ENCODE data around the gene HEATR1. TPM values are rescaled to one million over a fixed set of nuclear protein-coding genes. Genes with fewer than 3 reads are reported as not detected.

The HEATR1 gene
- total RNA-seq, 1 donor from 2014 or later = 12.8 TPM

GRCh38 chr1:236530286-236530685 lies 74.0 kb downstream of the HEATR1 start:
- Histone ChIP-seq H3K36me3 (peaks cover 34% of the 10 kb centered on the region), H3K9me3 (replicated peaks) (no peaks in the 10 kb centered on the region), H3K4me3 (no peak overlapping the region), H3K27ac (replicated peaks) (peak overlapping the region; percentile 65), H3K27me3 (ENCODE audit: low read depth) (no peaks in the 10 kb centered on the region), H3K4me1 (peaks cover 63% of the 10 kb centered on the region)
- no peak for DNase-seq
- intact Hi-C loops (cut with micrococcal nuclease) = no loop called here
- TF ChIP-seq CTCF (IDR thresholded peaks at IDR 0.05; ENCODE audit: borderline replicate concordance) = no peak

- Histone ChIP-seq H3K36me3 (peaks cover 34% of the 10 kb centered on the region), H3K4me3 (no peak overlapping the region), H3K4me1 (peaks cover 58% of the 10 kb centered on the region), H3K9me3 (replicated peaks) (no peaks in the 10 kb centered on the region), H3K27ac (replicated peaks) (peak overlapping the region; percentile 3), H3K27me3 (ENCODE audit: low read depth) (no peaks in the 10 kb centered on the region)
- DNase-seq = no peak
- intact Hi-C loops (cut with micrococcal nuclease) = no loop called here
- no peak for TF ChIP-seq CTCF (IDR thresholded peaks at IDR 0.05; ENCODE audit: borderline replicate concordance)
These were observed 78.2 kb downstream of the HEATR1 start for GRCh38 chr1:236526079-236526478.

- DNase-seq = no peak
- Histone ChIP-seq H3K36me3 (peaks cover 28% of the 10 kb centered on the region), H3K4me3 (peak overlapping the region; percentile 98), H3K4me1 (peaks cover 49% of the 10 kb centered on the region), H3K27me3 (ENCODE audit: low read depth) (no peaks in the 10 kb centered on the region), H3K27ac (replicated peaks) (peak overlapping the region; percentile 96), H3K9me3 (replicated peaks) (no peaks in the 10 kb centered on the region)
- no peak for TF ChIP-seq CTCF (IDR thresholded peaks at IDR 0.05; ENCODE audit: borderline replicate concordance)
- intact Hi-C loops (cut with micrococcal nuclease) = no loop called here
These were observed 79.5 kb downstream of the HEATR1 start for GRCh38 chr1:236524895-236525184.

GRCh38 chr1:236524142-236524894 lies 80.0 kb downstream of the HEATR1 start:
- Histone ChIP-seq H3K9me3 (replicated peaks) (no peaks in the 10 kb centered on the region), H3K4me3 (peak overlapping the region; percentile 98), H3K27me3 (ENCODE audit: low read depth) (no peaks in the 10 kb centered on the region), H3K36me3 (peaks cover 28% of the 10 kb centered on the region), H3K27ac (replicated peaks) (peak overlapping the region; percentile 96), H3K4me1 (peaks cover 46% of the 10 kb centered on the region)
- no peak for DNase-seq
- intact Hi-C loops (cut with micrococcal nuclease) = no loop called here
- TF ChIP-seq CTCF (IDR thresholded peaks at IDR 0.05; ENCODE audit: borderline replicate concordance) = no peak

- Histone ChIP-seq H3K36me3 (peaks cover 24% of the 10 kb centered on the region), H3K4me1 (peaks cover 46% of the 10 kb centered on the region), H3K27ac (replicated peaks) (peak within 1 kb of the TSS; percentile 96), H3K4me3 (peak within 1 kb of the TSS; percentile 98), H3K9me3 (replicated peaks) (no peaks in the 10 kb centered on the region), H3K27me3 (ENCODE audit: low read depth) (no peaks in the 10 kb centered on the region)
- peak; percentile 93 for DNase-seq
- no peak for TF ChIP-seq CTCF (IDR thresholded peaks at IDR 0.05; ENCODE audit: borderline replicate concordance)
- intact Hi-C loops (cut with micrococcal nuclease) = no loop called here
These were observed 80.6 kb downstream of the HEATR1 start, which contains the start of gene LGALS8 for GRCh38 chr1:236523704-236524141. LGALS8 (plus strand) TSS chr1:236523982; CDS start chr1:236526071, 2,089 bp downstream.
